ENCODE data around the gene POT1. TPM values are rescaled to one million over a fixed set of nuclear protein-coding genes. Genes with fewer than 3 reads are reported as not detected.

POT1 gene
- total RNA-seq, 1 experiment from 2014 or later, result 77.7 TPM

DNA sequence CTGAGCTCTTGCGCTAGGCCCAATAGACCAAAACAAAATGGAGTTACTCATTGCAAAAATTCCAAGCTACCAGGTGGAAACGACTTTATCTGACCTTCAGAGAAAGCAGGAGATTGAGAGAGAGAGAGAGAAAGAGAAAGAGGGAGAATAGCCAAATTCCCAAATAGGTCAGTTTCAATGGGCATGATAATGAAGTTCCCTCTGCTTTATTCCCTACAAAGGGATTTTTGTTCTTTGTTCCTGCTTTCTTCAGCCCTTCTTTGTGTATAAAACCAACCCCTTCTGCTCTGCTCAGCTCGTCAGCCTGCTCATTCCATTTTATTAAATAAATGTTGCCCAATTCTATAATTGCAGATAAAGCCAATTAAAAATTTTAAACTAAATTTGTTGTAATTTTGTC lies 119.0 kb downstream of the POT1 start:
- no peak for DNase-seq
- Histone ChIP-seq H3K27ac (no peak overlapping the region), H3K4me1 (no peaks in the 10 kb centered on the region), H3K36me3 (no peaks in the 10 kb centered on the region), H3K9me3 (replicated peaks) (no peaks in the 10 kb centered on the region), H3K27me3 (no peaks in the 10 kb centered on the region), H3K4me3 (no peak overlapping the region)

DNA sequence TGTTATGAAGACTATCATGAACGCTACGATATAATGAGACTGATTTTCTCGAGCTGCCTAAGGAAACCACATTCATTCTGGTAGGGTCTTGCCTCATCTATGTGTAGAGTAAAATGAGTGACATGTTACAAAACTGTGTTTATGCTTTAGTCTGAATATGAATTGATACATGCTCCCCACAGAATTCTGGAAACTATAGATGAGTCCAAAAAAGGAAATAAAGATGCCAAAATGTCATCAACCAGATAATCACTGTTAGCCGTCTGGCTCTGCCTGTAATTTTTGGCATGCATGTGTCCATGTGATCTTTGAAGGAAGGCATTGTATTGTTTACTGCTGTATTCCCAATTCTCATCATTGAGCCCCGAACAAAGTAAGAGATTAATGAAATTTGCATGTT lies 121.4 kb downstream of the POT1 start:
- H3K4me1 ChIP-seq, result no peaks in the 10 kb centered on the region
- no peak for DNase-seq
- no peaks in the 10 kb centered on the region for H3K27me3 ChIP-seq
- H3K27ac ChIP-seq, result no peak overlapping the region
- H3K9me3 ChIP-seq (replicated peaks), result no peaks in the 10 kb centered on the region
- no peak overlapping the region for H3K4me3 ChIP-seq
- no peaks in the 10 kb centered on the region for H3K36me3 ChIP-seq

DNA sequence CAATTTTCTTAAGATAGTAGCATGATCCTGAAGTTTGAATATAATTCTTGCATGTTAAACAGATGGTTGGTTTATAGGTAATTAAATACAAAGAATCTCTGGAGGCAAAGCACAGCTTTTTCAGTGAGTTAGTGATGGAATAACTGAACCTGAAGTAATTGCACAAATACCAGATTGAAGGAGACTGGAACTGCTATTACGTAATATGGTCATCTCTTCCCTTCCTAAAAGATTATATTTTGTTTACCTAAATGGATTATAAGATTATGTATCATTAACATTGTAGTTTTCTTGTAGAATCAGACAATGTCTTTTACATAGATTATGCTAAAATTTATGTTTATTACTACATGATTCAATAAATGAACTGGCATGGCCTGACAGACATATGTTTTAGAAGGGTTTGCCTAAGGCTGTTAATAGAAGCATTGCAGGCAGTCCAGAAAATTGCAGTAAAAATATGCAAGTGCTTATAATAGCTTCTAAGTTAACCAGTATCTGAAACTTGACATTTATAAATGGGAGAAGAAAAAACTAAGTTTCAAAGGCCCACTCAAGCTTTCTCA lies 128.2 kb downstream of the POT1 start:
- no peaks in the 10 kb centered on the region for H3K36me3 ChIP-seq
- DNase-seq, result no peak

DNA sequence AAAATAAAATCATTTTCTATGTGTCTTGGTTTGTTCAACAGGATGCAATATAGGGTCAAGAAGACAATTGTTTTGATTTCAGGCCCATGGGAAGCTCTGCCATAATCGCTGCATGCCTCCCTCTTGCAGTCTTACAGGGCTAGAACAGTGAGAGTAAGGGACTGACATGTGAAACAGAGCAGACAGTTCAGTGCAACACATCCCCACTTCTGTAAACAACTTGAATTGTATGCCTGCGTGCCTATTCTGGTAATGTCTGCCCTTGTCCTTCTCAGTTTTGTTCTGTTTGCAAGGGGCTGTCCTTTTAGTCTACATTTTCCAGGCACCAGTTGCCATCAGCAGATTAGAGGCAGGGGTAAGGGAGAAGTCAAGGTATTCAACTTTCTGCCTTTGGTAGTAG lies 129.2 kb downstream of the POT1 start:
- Histone ChIP-seq H3K27me3 (no peaks in the 10 kb centered on the region), H3K9me3 (replicated peaks) (no peaks in the 10 kb centered on the region), H3K4me1 (no peaks in the 10 kb centered on the region), H3K4me3 (no peak overlapping the region), H3K27ac (no peak overlapping the region), H3K36me3 (no peaks in the 10 kb centered on the region)
- no peak for DNase-seq

More for the DNA sequence above, 128.2 kb downstream of the POT1 start:
- H3K27ac ChIP-seq, result no peak overlapping the region
- no peaks in the 10 kb centered on the region for H3K9me3 ChIP-seq (replicated peaks)
- no peak overlapping the region for H3K4me3 ChIP-seq
- no peaks in the 10 kb centered on the region for H3K4me1 ChIP-seq
- H3K27me3 ChIP-seq, result no peaks in the 10 kb centered on the region

DNA sequence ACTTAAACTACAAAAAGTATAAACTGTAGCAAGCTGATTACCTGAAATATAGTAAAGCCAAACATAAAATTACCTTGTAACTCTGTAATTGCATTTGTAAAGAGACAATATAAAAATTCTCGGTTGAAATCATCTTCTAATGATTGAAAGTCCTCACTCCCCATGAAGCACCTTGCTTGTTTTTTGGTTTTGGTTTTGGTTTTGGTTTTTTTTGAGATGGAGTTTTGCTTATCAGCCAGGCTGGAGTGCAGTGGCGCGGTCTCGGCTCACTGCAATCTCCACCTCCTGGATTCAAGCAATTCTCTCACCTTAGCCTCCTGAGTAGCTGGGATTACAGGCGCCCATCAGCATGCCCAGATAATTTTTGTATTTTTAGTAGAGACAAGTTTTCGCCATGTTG lies 130.2 kb downstream of the POT1 start:
- no peak for DNase-seq
- no peak overlapping the region for H3K27ac ChIP-seq

DNA sequence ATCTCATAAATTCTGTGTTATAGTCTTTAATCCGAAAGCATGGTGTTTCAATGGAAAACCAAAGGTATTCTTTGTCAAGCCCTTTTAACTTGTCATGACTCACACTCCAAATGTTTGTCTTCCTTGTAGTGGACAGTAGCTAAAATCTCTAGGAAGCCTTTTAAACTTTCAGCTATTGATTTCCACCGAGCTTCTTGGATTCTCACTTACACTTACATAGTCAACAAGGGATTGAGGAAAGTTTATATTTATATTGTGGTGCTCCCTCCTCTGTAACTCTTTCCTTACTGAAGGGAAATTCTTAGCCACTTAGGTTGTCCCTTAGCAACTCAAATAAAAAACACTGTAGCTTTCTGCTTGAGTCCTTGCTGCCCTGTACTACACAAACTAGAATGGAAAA lies 132.9 kb downstream of the POT1 start:
- no peak for DNase-seq
- H3K27ac ChIP-seq, result no peak overlapping the region
- H3K4me1 ChIP-seq, result no peaks in the 10 kb centered on the region
- H3K27me3 ChIP-seq, result no peaks in the 10 kb centered on the region
- H3K9me3 ChIP-seq (replicated peaks), result no peaks in the 10 kb centered on the region
- no peak overlapping the region for H3K4me3 ChIP-seq
- no peaks in the 10 kb centered on the region for H3K36me3 ChIP-seq

More for the DNA sequence above, 130.2 kb downstream of the POT1 start:
- H3K9me3 ChIP-seq (replicated peaks), result no peaks in the 10 kb centered on the region
- H3K27me3 ChIP-seq, result no peaks in the 10 kb centered on the region
- no peaks in the 10 kb centered on the region for H3K36me3 ChIP-seq
- H3K4me1 ChIP-seq, result no peaks in the 10 kb centered on the region
- H3K4me3 ChIP-seq, result no peak overlapping the region

DNA sequence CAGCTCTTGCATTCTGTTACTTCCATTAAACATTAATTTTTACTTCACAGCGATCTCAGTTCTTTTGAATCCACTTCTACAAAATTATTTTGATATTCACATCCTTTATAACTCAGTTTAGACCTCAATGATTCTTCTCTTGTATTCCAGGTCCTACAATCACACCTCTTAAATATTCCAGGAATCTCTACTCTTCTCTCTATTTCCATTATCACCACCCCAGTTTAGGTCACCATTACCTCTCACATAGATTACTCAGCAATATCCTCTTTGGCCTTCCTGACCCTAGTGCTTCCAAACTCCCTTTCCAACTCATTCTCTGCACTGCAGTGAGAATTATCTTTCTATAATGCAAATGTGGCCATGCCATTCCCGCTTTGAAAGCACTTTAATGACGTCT lies 136.9 kb downstream of the POT1 start:
- DNase-seq, result no peak
- Histone ChIP-seq H3K27ac (no peak overlapping the region), H3K4me3 (no peak overlapping the region), H3K9me3 (replicated peaks) (no peaks in the 10 kb centered on the region), H3K36me3 (no peaks in the 10 kb centered on the region), H3K27me3 (no peaks in the 10 kb centered on the region), H3K4me1 (no peaks in the 10 kb centered on the region)

DNA sequence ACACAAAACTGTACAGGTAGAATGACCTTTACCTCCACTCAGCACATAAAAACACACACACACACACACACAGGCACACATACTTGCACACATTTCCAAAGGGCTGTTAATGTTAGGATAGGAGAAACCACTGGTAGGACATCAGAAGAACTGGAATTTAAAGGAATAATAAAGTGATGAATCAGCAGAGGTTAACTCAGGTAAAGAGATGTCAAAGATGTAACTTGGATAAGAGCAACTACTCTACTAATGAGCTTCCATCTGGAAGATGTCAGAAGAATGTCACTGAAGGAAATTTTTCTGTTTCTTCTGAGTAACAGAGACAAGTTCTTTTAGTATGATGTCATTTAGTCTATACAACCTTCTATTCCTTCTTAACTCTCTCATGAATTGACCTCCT lies 137.6 kb downstream of the POT1 start:
- H3K9me3 ChIP-seq (replicated peaks), result no peaks in the 10 kb centered on the region

DNA sequence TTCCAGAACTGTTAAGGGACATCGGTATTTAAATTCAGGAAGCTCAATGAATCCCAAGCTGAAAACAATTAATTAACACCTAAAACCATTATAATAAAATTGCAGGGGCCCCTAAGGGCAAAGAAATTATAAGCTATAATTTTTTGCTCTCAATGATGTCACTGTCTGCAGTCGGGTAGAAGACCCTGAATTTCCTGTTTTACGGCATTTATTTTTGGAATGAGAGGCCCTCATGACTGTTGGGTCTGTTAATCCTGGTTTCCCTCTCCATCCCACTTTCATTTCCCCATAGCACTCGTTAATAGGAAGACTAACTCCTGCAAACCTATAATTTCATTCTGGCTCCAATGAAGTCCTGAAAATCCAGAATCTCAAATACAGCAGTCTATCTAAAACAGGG lies 138.2 kb downstream of the POT1 start:
- no peaks in the 10 kb centered on the region for H3K36me3 ChIP-seq
- DNase-seq, result no peak
- no peaks in the 10 kb centered on the region for H3K9me3 ChIP-seq (replicated peaks)
- no peaks in the 10 kb centered on the region for H3K27me3 ChIP-seq
- no peak overlapping the region for H3K27ac ChIP-seq
- no peak overlapping the region for H3K4me3 ChIP-seq
- no peaks in the 10 kb centered on the region for H3K4me1 ChIP-seq

More for the DNA sequence above, 137.6 kb downstream of the POT1 start:
- no peaks in the 10 kb centered on the region for H3K4me1 ChIP-seq
- H3K27ac ChIP-seq, result no peak overlapping the region
- DNase-seq, result no peak
- H3K4me3 ChIP-seq, result no peak overlapping the region
- no peaks in the 10 kb centered on the region for H3K27me3 ChIP-seq
- H3K36me3 ChIP-seq, result no peaks in the 10 kb centered on the region

DNA sequence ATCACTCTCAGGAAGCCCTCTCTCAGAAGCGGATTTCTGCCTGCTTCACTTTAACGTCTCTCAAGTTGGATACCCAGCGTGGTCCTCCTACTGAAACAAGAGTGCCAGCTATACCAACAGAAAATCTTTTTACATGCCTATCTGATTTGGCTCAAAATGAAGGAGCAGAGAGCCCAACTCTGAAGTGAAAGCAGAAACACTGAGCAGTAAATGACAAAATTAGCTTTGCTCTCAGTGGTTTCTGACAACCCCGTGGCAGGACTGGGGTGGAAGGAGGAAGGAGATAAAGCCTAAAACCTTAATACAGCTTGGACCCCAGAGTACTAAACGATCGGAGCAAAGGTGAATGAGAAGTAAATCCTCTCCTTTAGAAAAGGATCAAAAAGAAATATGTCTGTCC lies 139.0 kb downstream of the POT1 start:
- H3K27ac ChIP-seq, result no peak overlapping the region
- H3K36me3 ChIP-seq, result no peaks in the 10 kb centered on the region
- H3K9me3 ChIP-seq (replicated peaks), result no peaks in the 10 kb centered on the region
- H3K4me1 ChIP-seq, result no peaks in the 10 kb centered on the region
- H3K27me3 ChIP-seq, result no peaks in the 10 kb centered on the region
- DNase-seq, result no peak
- no peak overlapping the region for H3K4me3 ChIP-seq

DNA sequence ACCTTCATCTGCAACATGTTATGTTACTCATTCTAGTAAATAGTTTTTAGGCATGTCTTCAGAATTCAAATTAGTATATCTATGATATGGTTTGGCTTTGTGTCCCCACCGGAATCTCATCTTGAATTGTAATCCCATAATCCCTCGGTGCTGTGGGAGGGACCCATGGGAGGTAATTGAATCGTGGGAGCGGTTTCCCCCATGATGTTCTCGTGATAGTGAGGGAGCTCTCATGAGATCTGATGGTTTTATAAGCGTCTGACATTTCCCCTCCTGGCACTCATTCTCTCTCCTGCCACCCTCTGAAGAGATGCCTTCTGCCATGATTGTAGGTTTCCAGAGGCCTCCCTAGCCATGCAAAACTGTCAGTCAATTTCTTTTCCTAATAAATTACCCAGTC lies 143.6 kb downstream of the POT1 start:
- peak in 1 of 2 experiments; percentile 31 for DNase-seq
- no peak overlapping the region for H3K4me3 ChIP-seq
- H3K4me1 ChIP-seq, result no peaks in the 10 kb centered on the region
- no peaks in the 10 kb centered on the region for H3K9me3 ChIP-seq (replicated peaks)
- no peaks in the 10 kb centered on the region for H3K27me3 ChIP-seq
- no peaks in the 10 kb centered on the region for H3K36me3 ChIP-seq
- no peak overlapping the region for H3K27ac ChIP-seq

DNA sequence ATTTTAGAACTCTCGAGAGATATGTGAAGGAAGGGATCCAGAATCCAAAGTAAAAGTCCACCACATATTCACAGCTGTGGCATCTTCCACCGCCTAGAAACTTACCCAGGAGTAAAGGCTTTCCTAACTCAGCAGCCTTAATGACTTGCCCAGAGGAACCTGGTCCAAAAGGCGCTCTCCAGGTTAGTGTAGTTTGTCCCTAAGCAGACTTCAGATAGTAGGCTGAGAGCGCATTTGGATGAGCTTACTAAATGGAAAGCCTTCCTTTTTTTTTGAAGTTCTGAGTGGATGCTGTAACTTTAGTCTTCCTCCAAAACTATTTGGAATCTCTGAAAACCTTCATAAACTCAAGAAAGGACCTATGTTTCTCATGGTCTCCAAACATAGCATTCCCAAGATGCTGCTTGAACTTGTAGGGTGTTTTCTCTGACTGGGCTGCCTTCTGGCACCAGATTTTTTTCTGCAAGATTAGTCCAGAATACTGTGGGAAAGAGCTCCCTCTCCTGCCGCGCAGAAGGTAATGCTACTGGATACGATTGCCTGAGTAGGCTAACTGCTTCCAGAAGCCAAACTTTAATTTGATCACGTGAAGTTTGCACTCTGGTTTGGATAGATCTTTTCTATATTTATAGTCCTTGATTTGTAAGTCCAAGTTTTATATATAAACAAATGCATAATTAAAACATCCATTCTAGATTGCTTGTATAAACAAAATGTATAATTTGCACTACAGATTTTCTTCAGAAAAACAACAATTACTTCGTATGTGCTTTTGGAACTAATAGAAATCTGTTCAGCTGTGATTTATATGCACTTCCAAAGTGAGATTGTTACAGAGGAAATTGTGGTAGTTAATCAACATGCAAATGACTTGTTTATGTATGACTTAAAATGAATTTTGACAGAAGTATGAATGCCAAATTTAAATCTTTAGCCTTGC lies 144.5 kb downstream of the POT1 start:
- no peaks in the 10 kb centered on the region for H3K36me3 ChIP-seq
- no peak overlapping the region for H3K27ac ChIP-seq
- H3K27me3 ChIP-seq, result no peaks in the 10 kb centered on the region
- H3K4me3 ChIP-seq, result no peak overlapping the region
- H3K4me1 ChIP-seq, result no peaks in the 10 kb centered on the region
- peak; percentile 39 to 63 for DNase-seq
- no peaks in the 10 kb centered on the region for H3K9me3 ChIP-seq (replicated peaks)

DNA sequence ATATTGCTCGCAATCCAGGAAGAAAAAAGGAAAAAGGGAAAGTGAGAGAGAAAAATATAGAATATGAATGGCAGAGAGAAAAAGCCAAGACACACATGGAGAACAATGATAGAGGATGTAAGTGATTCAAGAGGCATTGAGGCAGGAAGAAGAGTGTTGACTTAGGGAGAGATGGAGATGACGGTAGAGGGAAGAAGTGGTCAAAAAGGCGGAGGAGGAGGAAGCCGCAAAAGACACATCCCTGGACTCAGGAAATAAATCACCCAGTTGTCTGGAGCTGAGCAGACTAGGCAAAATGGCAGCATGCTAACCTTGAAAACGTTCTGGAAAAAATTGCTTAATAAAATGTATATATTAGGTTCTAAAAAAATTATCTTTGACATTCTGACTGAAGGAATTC lies 146.4 kb downstream of the POT1 start:
- no peaks in the 10 kb centered on the region for H3K9me3 ChIP-seq (replicated peaks)
- no peaks in the 10 kb centered on the region for H3K4me1 ChIP-seq
- H3K27ac ChIP-seq, result no peak overlapping the region
- no peak for DNase-seq
- H3K4me3 ChIP-seq, result no peak overlapping the region
- no peaks in the 10 kb centered on the region for H3K27me3 ChIP-seq
- no peaks in the 10 kb centered on the region for H3K36me3 ChIP-seq

DNA sequence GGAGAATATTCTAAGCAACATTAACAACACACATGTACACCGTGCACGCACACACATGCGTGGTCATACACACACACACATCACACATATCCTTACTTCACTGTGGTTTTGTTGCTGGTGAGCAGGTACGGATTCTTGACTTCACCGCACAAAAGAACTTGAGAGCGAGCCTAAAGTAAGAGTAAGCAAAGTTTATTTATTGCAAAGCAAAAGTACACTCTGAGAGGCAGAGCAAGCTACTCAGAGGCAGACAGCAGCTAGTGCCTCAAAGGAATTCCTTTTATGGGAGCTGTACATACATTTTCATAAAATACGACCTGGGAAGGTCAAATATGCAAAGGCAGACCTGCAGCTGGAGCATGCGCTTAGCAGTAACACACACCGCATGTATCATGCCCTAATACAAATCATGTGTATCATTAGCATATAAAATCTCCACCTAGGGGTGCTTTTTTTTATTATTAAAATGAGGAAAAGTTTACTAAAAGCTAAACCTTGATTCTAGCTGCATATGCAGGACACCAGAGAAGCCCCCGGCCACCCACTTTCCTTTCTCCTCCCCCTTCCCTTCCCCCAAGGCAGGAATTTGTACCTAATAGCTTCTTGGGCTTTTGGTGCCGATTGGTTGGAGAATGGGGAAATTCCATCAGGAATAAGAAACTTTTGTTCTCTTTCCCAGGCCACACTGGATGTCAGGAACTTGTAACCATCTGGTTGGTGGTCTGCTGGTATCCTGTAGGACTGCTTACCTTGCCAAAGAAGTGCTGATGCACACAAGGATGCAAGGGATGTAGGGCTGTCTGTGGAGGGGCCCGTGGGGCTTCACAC lies 147.5 kb downstream of the POT1 start:
- no peak for DNase-seq
- H3K27ac ChIP-seq, result no peak overlapping the region
- H3K4me3 ChIP-seq, result no peak overlapping the region
- H3K9me3 ChIP-seq (replicated peaks), result no peaks in the 10 kb centered on the region
- H3K4me1 ChIP-seq, result no peaks in the 10 kb centered on the region
- H3K36me3 ChIP-seq, result no peaks in the 10 kb centered on the region
- H3K27me3 ChIP-seq, result no peaks in the 10 kb centered on the region

DNA sequence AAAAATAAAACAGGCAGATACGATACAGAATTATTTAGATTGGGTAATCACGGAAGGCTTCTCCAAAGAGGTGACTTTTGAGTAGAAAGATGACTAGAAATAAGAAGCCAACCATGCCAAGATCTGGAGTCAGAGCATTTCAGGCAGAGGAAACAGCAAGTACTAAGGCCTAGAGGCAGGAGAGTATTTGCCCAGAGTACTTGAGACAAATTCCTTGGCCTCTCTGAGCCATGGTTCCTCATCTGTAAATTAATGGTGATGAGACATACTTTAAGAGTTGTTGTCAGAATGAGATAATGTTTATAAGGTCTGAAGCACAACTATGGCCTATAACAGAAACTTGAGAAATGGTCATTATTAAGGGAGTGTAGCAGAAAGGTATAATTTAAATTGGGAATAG lies 148.2 kb downstream of the POT1 start:
- no peak for DNase-seq
- Histone ChIP-seq H3K36me3 (no peaks in the 10 kb centered on the region), H3K27ac (no peak overlapping the region), H3K9me3 (replicated peaks) (no peaks in the 10 kb centered on the region), H3K4me3 (no peak overlapping the region), H3K4me1 (no peaks in the 10 kb centered on the region), H3K27me3 (no peaks in the 10 kb centered on the region)

Data from SJCRH30 (cell line).